DMS 273 (cell line): ENCODE results near the gene EML4.
"Not testable (repeated sequence)": the region's sequence is repeated elsewhere in the genome, so short reads cannot be mapped to it uniquely, and the experiment has no call there.

ENCODE experiments used
- DNase-seq: peaks from one replicate; lab custom pipeline; 2025; ENCODE audit not compliant: unreplicated experiment; lab: John Stamatoyannopoulos, UW

EML4 gene

DNA sequence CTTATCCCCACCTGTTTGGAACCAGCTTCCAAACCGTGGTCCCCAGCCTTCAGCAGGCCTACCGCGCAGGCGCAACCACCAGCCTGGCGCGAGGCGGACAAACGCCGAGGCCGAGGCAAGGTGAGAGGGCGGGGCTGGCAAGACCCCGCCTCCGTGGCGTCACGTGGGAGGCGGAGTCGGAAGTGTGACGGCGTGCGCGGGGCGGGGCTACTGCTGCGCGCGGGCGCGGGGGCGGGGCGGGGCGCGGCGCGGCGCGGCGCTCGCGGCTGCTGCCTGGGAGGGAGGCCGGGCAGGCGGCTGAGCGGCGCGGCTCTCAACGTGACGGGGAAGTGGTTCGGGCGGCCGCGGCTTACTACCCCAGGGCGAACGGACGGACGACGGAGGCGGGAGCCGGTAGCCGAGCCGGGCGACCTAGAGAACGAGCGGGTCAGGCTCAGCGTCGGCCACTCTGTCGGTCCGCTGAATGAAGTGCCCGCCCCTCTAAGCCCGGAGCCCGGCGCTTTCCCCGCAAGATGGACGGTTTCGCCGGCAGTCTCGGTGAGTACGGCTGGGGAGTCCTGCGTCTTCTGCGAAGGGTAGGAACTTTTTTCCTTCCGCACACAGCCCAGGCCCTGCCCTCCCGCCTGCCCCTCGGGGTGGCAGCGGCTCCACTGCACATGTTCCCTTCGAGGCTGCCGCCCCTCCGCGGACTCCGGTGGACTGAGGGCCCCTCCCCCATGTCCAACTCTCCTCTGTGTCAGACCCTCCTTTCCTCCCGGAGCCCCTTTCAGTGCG, at the start of gene EML4:
Gene EML4, plus strand, starts transcription at position 254 of the 774 bp plus-strand sequence. Its CDS starts 259 bp downstream, at position 513.
- DNase-seq: peak; percentile 97

DNA sequence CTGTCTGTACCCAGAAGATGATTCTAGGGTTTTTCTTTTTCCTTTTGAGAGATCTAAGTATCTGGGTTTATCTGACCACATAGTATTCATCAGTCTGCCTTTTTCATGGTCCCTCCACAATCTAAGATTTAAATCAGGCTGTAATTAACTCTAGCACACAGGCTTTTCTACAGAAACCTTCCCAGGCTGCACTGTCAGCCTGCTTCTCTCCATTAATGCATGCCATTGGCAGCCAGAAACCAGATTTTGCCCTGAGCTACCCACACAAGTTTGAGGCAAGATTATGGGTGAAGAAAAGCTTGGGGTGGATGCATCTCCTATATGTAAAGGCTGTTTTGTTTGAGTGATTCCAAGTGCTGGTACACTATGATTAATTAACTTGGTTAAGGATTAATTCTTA, 45.7 kb upstream of the EML4 start:
- DNase-seq: no peak

GRCh38 chr2:42124011-42124785, 45.0 kb upstream of the EML4 start:
- no peak for DNase-seq

DNA sequence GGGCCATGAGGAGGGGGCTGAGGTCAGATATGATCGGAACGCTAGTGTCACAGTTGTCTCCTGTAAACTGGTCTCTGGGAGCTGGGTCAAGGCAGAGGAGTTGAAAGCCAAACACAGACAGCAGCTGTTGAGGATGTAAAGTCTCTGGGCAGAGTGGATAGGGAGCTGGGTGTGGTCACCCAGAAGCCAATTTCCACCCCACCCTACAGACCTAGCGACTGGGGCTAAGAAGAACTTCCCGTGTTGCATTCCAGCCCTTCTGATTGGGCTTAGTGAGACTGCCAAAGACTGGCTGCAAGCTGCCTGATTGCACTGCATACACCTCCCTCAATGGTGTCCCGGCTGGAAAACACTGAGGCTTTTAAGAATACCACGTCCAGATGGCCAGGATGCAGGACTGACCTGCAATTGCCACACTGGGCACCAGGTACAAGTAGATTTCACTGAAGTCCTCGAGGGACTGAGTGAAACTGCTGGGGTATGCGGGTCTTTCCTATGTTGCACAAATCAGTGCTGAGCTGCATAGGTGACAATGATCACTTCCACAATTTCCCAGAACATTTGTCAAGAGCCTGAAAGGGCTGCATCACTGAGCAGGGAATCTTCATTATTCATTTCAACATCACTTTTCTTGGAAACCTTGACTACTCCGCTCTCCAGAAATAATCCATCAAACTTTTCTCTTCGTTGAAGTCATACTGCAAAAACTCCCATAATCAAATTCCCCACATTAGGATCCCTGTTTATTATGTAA, 43.1 kb upstream of the EML4 start:
- peak; percentile 43 for DNase-seq

DNA sequence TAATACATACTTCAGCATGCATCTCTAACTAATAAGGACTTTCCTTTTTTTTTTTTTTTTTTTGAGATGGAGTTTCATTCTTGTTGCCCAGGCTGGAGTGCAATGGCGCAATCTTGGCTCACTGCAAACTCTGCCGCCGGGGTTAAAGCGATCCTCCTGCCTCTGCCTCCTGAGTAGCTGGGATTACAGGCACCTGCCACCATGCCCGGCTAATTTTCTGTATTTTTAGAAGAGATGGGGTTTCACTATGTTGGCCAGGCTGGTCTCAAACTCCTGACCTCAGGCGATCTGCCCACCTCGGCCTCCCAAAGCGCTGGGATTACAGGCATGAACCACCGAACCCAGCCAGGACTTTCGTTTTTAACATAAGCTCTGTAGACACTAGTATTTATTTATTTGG, 42.3 kb upstream of the EML4 start:
- not testable (repeated sequence) for DNase-seq

GRCh38 chr2:42127425-42128424, 41.4 kb upstream of the EML4 start:
- DNase-seq: peak; percentile 36

DNA sequence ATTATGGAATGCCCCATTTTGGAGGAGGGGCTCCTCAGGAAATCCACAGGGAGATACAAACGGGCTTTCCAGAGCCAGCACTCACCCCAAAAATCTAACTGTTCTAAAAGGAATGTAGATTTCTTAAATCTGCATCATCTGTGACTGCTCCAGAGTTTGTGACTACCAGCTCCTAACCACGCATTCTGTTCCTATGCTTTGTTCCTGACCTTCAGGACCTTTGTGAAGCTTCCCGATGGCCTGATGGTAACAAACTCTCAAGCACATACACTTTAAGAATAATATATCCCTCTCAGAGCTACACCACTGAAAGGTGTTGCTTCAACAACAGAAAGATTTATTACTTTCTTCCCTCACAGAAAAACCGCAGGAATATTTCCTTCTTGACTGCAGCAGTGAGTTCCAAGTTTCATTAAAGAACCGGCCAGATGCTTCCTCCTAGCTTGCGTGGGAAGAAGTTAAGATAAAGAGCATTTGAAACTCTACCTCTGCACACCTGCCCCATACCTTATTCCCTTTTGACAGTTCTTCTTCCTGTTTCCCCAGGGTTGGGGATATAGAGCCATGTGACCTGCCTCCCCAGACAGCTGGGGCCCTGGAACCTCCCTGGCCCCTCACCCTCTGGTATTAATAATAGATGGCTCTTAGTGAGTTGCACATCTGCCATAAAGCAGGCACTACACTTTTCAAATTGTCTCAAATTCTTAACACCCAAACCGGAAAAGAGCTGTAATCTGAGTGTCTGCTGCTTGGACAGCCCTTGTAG, 40.2 kb upstream of the EML4 start:
- DNase-seq: peak; percentile 69

- no peak for DNase-seq
Observed at GRCh38 chr2:42129487-42129852, 39.7 kb upstream of the EML4 start.

GRCh38 chr2:42129947-42130346, 39.2 kb upstream of the EML4 start:
- DNase-seq: no peak

DNA sequence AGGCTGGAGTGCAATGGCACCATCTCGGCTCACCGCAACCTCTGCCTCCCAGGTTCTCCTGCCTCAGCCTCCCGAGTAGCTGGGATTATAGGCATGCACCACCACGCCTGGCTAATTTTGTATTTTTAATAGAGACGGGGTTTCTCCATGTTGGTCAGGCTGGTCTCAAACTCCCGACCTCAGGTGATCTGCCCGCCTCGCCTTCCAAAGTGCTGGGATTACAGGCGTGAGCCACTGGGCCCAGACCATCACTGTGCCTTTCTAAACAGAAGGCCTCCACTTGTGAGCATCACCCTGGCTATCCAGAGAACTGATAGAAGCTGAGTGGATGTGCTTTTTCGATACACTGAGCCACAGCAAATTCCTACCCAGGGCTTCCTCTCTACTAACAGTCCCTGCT, 38.3 kb upstream of the EML4 start:
- DNase-seq: not testable (repeated sequence)

DNA sequence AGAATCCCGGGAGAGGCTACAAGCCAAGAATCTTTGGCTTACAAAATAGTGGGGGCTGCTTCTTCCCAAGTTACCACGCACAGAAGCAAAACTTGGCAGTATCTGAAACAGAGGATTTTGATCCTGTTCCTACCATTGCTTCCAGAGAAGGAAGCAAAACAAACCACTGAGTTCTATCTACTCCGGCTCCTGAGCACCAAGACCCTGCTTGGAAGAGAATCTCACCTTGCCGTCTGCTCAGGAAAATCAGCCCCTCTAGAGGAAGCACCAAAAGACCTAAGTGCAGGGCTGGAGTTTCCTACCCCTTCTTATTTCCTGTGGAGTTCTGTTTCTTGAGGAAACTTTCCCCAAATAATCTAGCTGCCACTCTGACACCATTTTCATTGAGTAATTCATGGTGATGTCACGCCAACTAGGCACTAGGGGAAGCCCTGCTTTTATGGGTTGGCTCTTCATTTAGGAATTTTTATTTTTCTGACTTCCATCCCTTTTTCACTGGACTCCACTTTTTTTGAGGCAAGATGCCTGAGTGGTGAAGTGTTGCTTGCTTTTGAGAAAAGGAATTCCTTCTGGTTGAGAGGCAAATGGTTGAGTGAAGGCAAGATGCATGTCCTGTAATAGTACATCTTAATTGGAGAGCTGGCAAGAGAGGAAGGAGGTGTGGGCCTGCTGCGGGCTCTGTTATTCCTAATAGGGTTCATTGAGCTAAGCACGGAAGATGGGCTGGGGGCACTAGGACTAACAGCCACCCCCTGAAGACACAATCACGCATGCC, 36.8 kb upstream of the EML4 start:
- DNase-seq: peak; percentile 67

DNA sequence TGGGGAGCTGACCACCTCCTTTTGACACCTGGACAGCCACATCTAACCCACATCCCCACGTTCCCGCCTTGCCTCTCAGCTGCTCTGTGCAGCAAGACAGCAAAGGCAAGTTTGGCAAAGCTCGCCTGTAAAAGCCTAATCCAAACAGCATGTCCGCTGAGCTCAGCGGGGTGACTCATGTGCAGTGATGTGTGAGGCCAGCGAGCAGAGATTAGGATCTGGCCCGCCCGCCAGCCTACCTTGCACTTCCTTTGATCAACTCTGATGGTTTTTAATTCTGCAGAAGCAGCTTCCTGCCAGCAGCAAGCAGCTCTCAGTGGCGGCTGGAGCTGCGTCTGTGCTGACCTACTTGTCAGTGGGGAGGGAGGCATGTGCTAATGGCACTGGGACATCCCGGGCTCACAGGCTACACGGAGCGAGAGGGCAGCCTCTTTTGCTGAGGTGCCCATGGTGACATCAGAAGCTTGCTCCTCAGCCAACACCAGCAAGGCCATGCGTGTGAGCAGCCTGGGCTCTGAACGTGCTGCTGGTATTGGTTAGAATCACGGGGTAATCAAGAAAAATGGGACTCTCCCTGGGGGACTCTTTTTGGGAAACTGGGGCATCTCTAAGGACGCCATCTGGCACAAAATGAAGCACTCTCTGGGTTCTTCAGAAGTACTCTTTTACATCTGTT, 36.0 kb upstream of the EML4 start:
- DNase-seq: peak; percentile 92

- peak; percentile 47 for DNase-seq
Observed at GRCh38 chr2:42133771-42134195, 35.4 kb upstream of the EML4 start.

GRCh38 chr2:42134401-42134932, 34.7 kb upstream of the EML4 start:
- not testable (repeated sequence) for DNase-seq

GRCh38 chr2:42135381-42136312, 33.5 kb upstream of the EML4 start:
- DNase-seq: no peak

- DNase-seq: no peak
Observed at GRCh38 chr2:42136782-42137124, 32.4 kb upstream of the EML4 start.
